Hepatocyte (in vitro differentiated cells): ENCODE results near the gene LRRIQ1.

Source experiments
- CTCF ChIP-seq: fragments of 200-600 bp; sonication (generic); IDR thresholded peaks from 2 replicates; pipeline ENCODE4 v1.5.1; 2016; ENCODE audit warnings: antibody characterized with exemption, mild to moderate bottlenecking; ENCODE audit not compliant: poor library complexity
- EZH2phosphoT487 ChIP-seq: fragments of 200-600 bp; sonication (generic); IDR thresholded peaks from one replicate; pipeline ENCODE4 v1.6.1; 2018; ENCODE audit warnings: antibody characterized with exemption, mild to moderate bottlenecking, low read depth, moderate library complexity; ENCODE audit not compliant: unreplicated experiment, severe bottlenecking

- no peak for TF ChIP-seq CTCF
- TF ChIP-seq EZH2phosphoT487, result no peak
Measured at GRCh38 chr12:85280984-85281630, 245.0 kb downstream of the LRRIQ1 start.
